Mammary epithelial cell (primary cell): ENCODE results near the gene CNTN5.

Experiments used
- CTCF ChIP-seq, 2 donors: IDR thresholded peaks in 1 of 2; conservative IDR thresholded peaks in 1 of 2; 2 replicates each; pipeline ENCODE4 v1.5.1; 2011 to 2012; ENCODE audit warnings: inconsistent platforms in 2 of 2, low read length in 2 of 2, mild to moderate bottlenecking in 2 of 2, control low read depth in 1 of 2, low read depth in 1 of 2; ENCODE audit not compliant: insufficient read depth in 1 of 2; ENCODE audit errors: extremely low read depth in 1 of 2
- EZH2 ChIP-seq: IDR thresholded peaks from 2 replicates; pipeline ENCODE4 v1.6.1; 2012; ENCODE audit warnings: low read length, inconsistent platforms, borderline replicate concordance

GRCh38 chr11:100356035-100356434 is 1335.3 kb downstream of the CNTN5 start:
- no peak for TF ChIP-seq CTCF (conservative IDR thresholded peaks at IDR 0.05 in 1 of 2, IDR thresholded peaks at IDR 0.05 in 1 of 2; ENCODE audit: extremely low read depth in 1 of 2, insufficient read depth in 1 of 2, low read depth in 1 of 2, low read length in 2 of 2)
- no peak for TF ChIP-seq EZH2
